Measurements from ENCODE around the gene PGK2. TPM values are rescaled to one million over a fixed set of nuclear protein-coding genes. Genes with fewer than 3 reads are reported as not detected.

Gene PGK2
- total RNA-seq, 1 experiment from 2014 or later = not detected

DNA sequence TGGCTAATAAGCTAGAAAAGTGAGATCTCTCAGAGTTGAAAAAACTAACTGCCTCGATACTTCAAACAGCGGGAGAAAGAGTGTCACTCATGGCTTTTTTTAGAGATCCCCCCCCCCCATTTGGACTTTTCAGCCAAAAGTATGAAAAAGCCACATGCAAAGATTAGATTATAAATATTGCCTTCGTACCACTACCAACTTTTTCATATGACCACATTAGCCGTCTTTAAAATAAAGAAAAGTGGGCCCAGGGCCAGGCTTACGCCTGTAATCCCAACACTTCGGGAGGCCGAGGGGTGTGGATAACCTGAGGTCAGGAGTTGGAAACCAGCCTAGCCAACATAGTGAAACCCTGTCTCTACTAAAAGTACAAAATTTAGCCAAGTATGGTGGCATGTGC lies 4.4 kb downstream of the PGK2 start:
- no peaks in the 10 kb centered on the region for H3K9me3 ChIP-seq
- H3K9me3 Mint-ChIP-seq (ENCODE audit: unreplicated experiment) = no peaks in the 10 kb centered on the region
- H3K4me1 Mint-ChIP-seq (ENCODE audit: low read depth, unreplicated experiment) = no peaks in the 10 kb centered on the region
- TF ChIP-seq CTCF (IDR thresholded peaks at IDR 0.05; ENCODE audit: insufficient read depth in 1 of 2, low read depth in 1 of 2, low read length in 1 of 2, severe bottlenecking in 1 of 2, unreplicated experiment in 1 of 2) = no peak
- no peaks in the 10 kb centered on the region for H3K36me3 ChIP-seq (ENCODE audit: control insufficient read depth, insufficient read depth, low read length)
- POLR2A ChIA-PET = no interaction called here
- no peak overlapping the region for H3K27ac Mint-ChIP-seq (ENCODE audit: unreplicated experiment)
- no peaks in the 10 kb centered on the region for H3K27me3 ChIP-seq (replicated peaks; ENCODE audit: control insufficient read depth, insufficient read depth, low read length)
- H3K4me3 Mint-ChIP-seq (ENCODE audit: unreplicated experiment) = no peak overlapping the region
- H3K27me3 Mint-ChIP-seq (ENCODE audit: insufficient read depth, unreplicated experiment) = no peaks in the 10 kb centered on the region
- H3K4me1 ChIP-seq = no peaks in the 10 kb centered on the region
- DNase-seq = no peak
- H3K36me3 Mint-ChIP-seq (ENCODE audit: insufficient read depth, unreplicated experiment) = no peaks in the 10 kb centered on the region
- BruUV-seq (replicated peaks) = no TSS peak
- H3K4me3 ChIP-seq (ENCODE audit: low read depth, low read length) = no peak overlapping the region
- CTCF ChIA-PET = no interaction called here
- intact Hi-C loops (cut with micrococcal nuclease; ENCODE audit: unreplicated experiment) = no loop called here

DNA sequence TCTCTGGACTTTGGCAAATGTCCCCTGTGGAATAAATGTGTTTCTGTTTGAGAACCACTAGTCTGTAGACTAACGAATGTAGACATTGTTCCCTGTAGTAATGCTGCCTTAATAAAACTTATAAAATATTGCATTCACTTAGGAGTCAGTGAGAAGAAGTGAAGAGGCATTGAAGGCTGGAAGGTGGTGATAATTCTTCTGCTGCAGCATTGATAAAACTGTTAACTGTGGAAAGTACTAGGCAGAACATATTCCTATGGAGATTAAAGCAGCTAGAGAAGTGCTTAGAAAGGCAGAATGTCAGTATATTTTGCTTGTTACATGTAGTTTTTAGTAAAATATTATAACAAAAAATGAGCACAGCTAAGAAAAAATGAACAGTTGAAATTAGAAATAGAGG lies 4.8 kb downstream of the PGK2 start:
- Mint-ChIP-seq H3K36me3 (ENCODE audit: insufficient read depth, unreplicated experiment) (no peaks in the 10 kb centered on the region), H3K4me3 (ENCODE audit: unreplicated experiment) (no peak overlapping the region), H3K27ac (ENCODE audit: unreplicated experiment) (no peak overlapping the region), H3K9me3 (ENCODE audit: unreplicated experiment) (no peaks in the 10 kb centered on the region), H3K27me3 (ENCODE audit: insufficient read depth, unreplicated experiment) (no peaks in the 10 kb centered on the region), H3K4me1 (ENCODE audit: low read depth, unreplicated experiment) (no peaks in the 10 kb centered on the region)
- H3K27me3 ChIP-seq (replicated peaks; ENCODE audit: control insufficient read depth, insufficient read depth, low read length) = no peaks in the 10 kb centered on the region
- no TSS peak for BruUV-seq (replicated peaks)
- no peaks in the 10 kb centered on the region for H3K9me3 ChIP-seq
- no peak for TF ChIP-seq CTCF (IDR thresholded peaks at IDR 0.05; ENCODE audit: insufficient read depth in 1 of 2, low read depth in 1 of 2, low read length in 1 of 2, severe bottlenecking in 1 of 2, unreplicated experiment in 1 of 2)
- DNase-seq = no peak
- intact Hi-C loops (cut with micrococcal nuclease; ENCODE audit: unreplicated experiment) = no loop called here
- POLR2A ChIA-PET = no interaction called here
- H3K4me3 ChIP-seq (ENCODE audit: low read depth, low read length) = no peak overlapping the region
- H3K4me1 ChIP-seq = no peaks in the 10 kb centered on the region
- CTCF ChIA-PET = no interaction called here
- H3K36me3 ChIP-seq (ENCODE audit: control insufficient read depth, insufficient read depth, low read length) = no peaks in the 10 kb centered on the region

- H3K4me3 ChIP-seq (ENCODE audit: low read depth, low read length) = no peak overlapping the region
- TF ChIP-seq CTCF (IDR thresholded peaks at IDR 0.05; ENCODE audit: insufficient read depth in 1 of 2, low read depth in 1 of 2, low read length in 1 of 2, severe bottlenecking in 1 of 2, unreplicated experiment in 1 of 2) = no peak
- Mint-ChIP-seq H3K9me3 (ENCODE audit: unreplicated experiment) (peaks cover 7% of the 10 kb centered on the region), H3K4me1 (ENCODE audit: low read depth, unreplicated experiment) (peaks cover 8% of the 10 kb centered on the region), H3K27ac (ENCODE audit: unreplicated experiment) (no peak overlapping the region), H3K27me3 (ENCODE audit: insufficient read depth, unreplicated experiment) (no peaks in the 10 kb centered on the region), H3K36me3 (ENCODE audit: insufficient read depth, unreplicated experiment) (no peaks in the 10 kb centered on the region), H3K4me3 (ENCODE audit: unreplicated experiment) (no peak overlapping the region)
- peaks cover 8% of the 10 kb centered on the region; the same call in 1 of the 2 replicates for H3K4me1 ChIP-seq
- peaks cover 8% of the 10 kb centered on the region; the same call in 1 of the 2 replicates for H3K9me3 ChIP-seq
- H3K27me3 ChIP-seq (replicated peaks; ENCODE audit: control insufficient read depth, insufficient read depth, low read length) = no peaks in the 10 kb centered on the region
- DNase-seq = no peak
- intact Hi-C loops (cut with micrococcal nuclease; ENCODE audit: unreplicated experiment) = no loop called here
- no TSS peak for BruUV-seq (replicated peaks)
- no peaks in the 10 kb centered on the region for H3K36me3 ChIP-seq (ENCODE audit: control insufficient read depth, insufficient read depth, low read length)
- POLR2A ChIA-PET = no interaction called here
- CTCF ChIA-PET = no interaction called here
Measured at GRCh38 chr6:49776444-49776843, 10.6 kb downstream of the PGK2 start.

Data from Caco-2 (cell line).